SU-DHL-6 (cell line): ENCODE measurements around the gene PTCSC3.

ENCODE experiments used
- CTCF ChIP-seq: fragments of 200-600 bp; sonication (generic); IDR thresholded peaks from one replicate; pipeline ENCODE4 v1.5.1; 2017; ENCODE audit warnings: antibody characterized with exemption, mild to moderate bottlenecking, low read length, moderate library complexity; ENCODE audit not compliant: insufficient read depth, poor library complexity, severe bottlenecking
- EZH2phosphoT487 ChIP-seq: fragments of 200-600 bp; sonication (generic), shearing (Covaris generic); conservative IDR thresholded peaks from 2 replicates; pipeline ENCODE4 v1.6.1; 2018; ENCODE audit warnings: mild to moderate bottlenecking, antibody characterized with exemption, low read length, moderate library complexity, mixed read lengths

GRCh38 chr14:36091096-36091495 is 85.4 kb downstream of the PTCSC3 start:
- TF ChIP-seq CTCF = no peak
- no peak for TF ChIP-seq EZH2phosphoT487
